Keratinocyte (primary cell): ENCODE results near the gene ADISSP.

Experiments used
- EZH2 ChIP-seq: IDR thresholded peaks from one replicate; pipeline ENCODE4 v1.6.1; 2012; ENCODE audit warnings: inconsistent platforms, mild to moderate bottlenecking, low read length, moderate library complexity
- TF ChIP-seq, protein P1 (sequence below), 3 experiments: IDR thresholded peaks in 1 of 3; conservative IDR thresholded peaks in 1 of 3; optimal IDR thresholded peaks in 1 of 3; 2 replicates in 2 of 3; 3 replicates in 1 of 3; pipeline versions ENCODE3 to v1.5.1; 2011; ENCODE audit warnings: low read length in 3 of 3, mild to moderate bottlenecking in 3 of 3, moderate library complexity in 2 of 3, control low read depth in 1 of 3, inconsistent platforms in 1 of 3; ENCODE audit not compliant: insufficient read depth in 2 of 3; ENCODE audit errors: extremely low read depth in 1 of 3

DNA sequence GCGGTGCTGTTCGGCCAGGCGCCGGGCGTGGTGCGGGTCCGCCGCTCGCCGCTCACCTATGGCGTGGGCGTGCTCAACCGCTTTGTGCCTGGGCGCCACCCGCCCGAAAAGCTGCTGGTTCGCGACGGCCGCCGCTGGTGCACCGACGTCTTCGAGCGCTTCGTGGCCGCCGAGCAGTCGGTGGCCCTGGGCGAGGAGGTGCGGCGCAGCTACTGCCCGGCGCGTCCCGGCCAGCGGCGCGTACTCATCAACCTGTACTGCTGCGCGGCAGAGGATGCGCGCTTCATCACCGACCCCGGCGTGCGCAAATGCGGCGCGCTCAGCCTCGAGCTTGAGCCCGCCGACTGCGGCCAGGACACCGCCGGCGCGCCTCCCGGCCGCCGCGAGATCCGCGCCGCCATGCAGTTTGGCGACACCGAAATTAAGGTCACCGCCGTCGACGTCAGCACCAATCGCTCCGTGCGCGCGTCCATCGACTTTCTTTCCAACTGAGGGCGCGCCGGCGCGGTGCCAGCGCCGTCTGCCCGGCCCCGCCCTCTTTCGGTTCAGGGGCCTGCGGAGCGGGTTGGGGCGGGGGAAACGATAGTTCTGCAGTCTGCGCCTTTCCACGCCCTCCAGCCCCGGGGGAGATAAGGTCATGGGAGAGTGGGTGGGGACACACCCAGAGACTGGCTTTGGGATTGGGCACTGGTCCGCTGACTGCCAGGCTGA lies 15.7 kb downstream of the ADISSP start:
- TF ChIP-seq, protein P1, sequence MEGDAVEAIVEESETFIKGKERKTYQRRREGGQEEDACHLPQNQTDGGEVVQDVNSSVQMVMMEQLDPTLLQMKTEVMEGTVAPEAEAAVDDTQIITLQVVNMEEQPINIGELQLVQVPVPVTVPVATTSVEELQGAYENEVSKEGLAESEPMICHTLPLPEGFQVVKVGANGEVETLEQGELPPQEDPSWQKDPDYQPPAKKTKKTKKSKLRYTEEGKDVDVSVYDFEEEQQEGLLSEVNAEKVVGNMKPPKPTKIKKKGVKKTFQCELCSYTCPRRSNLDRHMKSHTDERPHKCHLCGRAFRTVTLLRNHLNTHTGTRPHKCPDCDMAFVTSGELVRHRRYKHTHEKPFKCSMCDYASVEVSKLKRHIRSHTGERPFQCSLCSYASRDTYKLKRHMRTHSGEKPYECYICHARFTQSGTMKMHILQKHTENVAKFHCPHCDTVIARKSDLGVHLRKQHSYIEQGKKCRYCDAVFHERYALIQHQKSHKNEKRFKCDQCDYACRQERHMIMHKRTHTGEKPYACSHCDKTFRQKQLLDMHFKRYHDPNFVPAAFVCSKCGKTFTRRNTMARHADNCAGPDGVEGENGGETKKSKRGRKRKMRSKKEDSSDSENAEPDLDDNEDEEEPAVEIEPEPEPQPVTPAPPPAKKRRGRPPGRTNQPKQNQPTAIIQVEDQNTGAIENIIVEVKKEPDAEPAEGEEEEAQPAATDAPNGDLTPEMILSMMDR (optimal IDR thresholded peaks at IDR 0.05 in 1 of 3, IDR thresholded peaks at IDR 0.05 in 1 of 3, conservative IDR thresholded peaks at IDR 0.05 in 1 of 3; ENCODE audit: extremely low read depth in 1 of 3, insufficient read depth in 2 of 3, low read length in 3 of 3) = no peak
- TF ChIP-seq EZH2 = no peak
